Activated CD8-positive, alpha-beta memory T cell treated with anti-CD3 and anti-CD28 coated beads, Interleukin-2, amount 50 U/mL, for 4 hours (primary cell): ENCODE measurements around the gene BCAS3.

Experiments used
- DNase-seq: peaks from one replicate; pipeline ENCODE4 v3.0.0-alpha.2; 2020

BCAS3 gene

GRCh38 chr17:61175298-61176142, 497.9 kb downstream of the BCAS3 start:
- no peak for DNase-seq

DNA sequence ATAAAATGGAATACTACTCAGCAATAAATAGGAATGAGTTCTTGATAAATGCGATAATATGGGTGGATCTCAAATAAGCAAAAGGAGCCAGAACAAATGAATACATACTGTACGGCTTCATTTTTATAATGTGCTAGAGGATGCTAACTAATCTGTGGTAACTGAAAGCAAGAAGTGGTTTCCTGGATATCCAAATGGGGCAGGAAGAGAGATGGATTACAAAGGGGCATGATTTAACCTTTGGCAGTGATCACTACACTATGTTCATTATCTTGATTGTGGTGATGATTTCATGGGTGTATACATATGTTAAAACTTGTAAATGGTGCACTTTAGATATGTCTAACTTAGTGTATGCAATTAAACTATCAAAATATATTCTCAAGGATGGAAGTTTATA, 499.7 kb downstream of the BCAS3 start:
- DNase-seq, result no peak

- no peak for DNase-seq
Measured at GRCh38 chr17:61178284-61178683, 500.6 kb downstream of the BCAS3 start.

GRCh38 chr17:61179380-61179806, 501.7 kb downstream of the BCAS3 start:
- no peak for DNase-seq

DNA sequence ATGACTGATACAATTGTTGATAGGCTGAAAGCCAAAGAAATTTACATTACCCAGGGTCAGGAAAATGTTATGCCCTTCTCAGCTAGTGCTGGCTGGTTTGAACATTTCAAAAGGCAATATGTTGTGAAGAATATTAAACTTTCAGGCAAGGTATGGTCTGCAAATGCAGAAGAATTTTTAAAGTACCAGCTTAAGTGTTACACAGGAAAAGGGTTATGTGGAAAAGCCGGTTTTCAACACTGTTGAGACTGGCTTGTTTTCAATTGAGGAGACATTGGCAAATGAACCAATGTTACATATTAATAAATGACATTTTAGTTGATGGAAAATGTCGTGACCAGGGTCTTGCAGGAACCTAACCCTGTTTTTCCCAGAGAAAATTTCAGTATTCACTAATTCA, 506.1 kb downstream of the BCAS3 start:
- DNase-seq, result no peak

DNA sequence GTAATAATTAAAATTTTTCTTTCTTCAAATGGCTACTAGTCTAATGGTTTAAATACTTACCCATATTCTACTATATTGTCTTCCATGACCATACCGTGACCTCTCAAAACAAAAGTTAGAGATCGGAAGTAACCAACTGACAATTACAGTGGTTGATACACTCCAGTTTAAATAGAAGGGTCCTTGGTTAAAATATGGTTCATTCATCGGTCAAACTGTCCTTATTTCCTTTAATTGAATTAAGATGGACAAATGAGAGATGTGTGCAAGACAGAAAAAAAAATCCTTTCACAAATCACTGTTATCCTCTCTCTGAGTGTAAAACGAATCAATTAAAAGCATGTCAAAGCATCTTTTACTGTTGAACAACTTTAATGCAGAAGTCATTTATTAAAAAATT, 507.7 kb downstream of the BCAS3 start:
- DNase-seq, result no peak

DNA sequence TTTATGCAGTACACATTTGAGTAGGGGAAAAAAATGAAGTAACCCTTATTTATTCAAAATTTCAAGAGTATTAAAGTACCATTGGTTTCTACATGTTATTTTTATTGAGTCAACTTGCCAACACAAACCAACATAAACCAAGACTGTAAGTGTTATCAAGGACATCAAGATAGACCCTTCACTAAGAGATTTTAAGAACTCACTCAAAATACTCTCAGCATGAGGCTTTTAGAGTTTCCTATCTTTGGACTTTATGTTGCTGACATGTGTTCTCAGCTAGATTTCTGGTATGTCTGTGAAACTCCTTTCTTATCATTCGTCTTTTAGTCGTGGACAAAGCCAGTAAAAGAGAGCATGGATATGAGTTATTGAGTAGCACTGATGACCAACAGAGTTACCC, 509.4 kb downstream of the BCAS3 start:
- DNase-seq, result no peak

DNA sequence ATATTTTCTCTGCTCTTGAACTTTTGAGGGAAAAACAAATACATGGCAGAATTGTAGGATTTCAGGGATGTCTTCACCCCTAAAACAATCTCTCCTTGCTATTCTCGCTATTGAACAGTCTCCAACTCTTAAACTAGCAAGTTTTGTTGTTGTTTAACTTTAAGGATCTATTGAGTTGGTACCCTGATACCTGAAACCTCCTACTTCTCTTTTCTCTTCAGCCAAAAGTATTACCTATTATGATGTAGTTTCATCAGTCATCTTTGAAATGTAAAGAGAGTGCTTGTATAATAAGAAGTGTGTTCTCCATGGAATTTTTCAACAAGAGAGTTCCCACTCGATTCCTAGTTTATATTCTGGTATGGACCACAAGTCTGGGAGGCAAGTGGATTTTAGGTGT, 510.4 kb downstream of the BCAS3 start:
- no peak for DNase-seq

DNA sequence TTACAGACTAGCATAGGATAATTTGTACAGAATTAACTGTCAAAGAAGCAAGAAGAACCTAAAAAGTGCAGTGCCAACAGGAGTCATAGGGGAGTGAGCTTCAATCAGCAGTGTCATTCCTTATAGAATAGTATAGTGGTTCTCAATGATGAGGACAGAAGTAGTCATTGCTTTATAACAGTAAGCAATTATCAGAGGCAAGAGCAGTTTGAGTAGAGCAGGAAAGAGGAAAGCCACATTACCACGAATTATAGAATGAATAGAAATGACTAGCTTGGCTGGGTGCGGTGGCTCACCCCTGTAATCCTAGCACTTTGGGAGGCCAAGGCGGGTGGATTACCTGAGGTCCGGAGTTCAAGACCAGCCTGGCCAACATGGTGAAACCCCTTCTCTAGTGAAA, 512.3 kb downstream of the BCAS3 start:
- no peak for DNase-seq

DNA sequence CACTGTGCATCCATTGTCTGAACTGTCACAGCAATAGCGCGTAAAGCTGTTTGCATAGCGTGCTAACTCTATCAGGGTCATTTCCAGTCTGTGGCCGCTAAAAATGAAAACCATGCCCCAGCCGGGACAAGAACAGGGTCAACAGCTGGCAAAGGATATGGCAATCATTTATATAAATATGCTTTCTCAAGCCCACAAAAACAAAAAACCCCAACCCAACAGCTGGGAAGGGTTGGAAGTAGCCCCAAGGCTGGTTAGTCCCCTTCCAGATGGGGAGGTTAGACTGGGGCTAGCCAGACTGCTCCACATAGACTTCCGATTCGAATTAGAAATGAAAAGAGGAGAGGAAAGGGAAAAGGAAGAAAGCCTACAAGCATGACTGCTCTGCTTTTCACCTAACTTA, 518.7 kb downstream of the BCAS3 start:
- no peak for DNase-seq

DNA sequence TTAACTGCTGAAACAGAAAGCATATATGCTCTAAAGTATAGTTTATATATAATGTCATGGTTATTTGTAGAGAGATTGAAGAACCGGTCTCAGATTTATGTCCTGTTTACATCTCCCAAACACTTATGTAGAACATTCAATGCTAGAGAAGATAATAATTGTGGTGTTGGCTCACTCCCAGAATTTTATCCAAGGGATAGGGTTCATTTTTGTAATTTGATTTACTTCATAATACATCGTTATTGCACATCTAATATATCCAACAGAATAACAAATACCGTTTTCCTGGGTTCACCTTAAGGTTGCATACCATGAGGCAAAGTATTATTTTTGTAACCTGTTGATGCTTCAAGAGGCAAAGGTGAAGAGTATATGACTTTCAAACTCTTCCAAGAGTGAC, 519.1 kb downstream of the BCAS3 start:
- no peak for DNase-seq

GRCh38 chr17:61199431-61200338, 522.0 kb downstream of the BCAS3 start:
- no peak for DNase-seq

GRCh38 chr17:61200339-61200715, 522.7 kb downstream of the BCAS3 start:
- DNase-seq, result no peak

GRCh38 chr17:61201211-61201610, 523.6 kb downstream of the BCAS3 start:
- no peak for DNase-seq

DNA sequence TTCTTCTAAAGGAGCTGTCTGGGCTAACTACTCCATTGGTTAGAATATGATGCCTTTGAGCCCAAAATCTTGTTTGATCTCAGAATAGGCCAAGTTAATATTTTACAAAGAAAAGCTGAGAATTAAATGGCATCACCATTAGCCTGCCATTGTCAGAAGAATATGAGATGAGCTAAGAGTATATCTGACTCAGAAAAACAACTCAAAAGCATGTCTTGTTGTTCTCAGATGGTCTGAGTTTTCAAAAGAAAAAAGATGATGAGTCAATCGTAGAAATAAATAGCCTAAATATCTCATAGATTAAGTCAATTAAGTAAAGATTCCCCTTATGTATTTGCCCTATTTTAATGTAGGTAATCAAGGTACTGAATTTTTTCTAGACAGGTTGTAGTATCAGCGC, 524.9 kb downstream of the BCAS3 start:
- DNase-seq, result no peak

DNA sequence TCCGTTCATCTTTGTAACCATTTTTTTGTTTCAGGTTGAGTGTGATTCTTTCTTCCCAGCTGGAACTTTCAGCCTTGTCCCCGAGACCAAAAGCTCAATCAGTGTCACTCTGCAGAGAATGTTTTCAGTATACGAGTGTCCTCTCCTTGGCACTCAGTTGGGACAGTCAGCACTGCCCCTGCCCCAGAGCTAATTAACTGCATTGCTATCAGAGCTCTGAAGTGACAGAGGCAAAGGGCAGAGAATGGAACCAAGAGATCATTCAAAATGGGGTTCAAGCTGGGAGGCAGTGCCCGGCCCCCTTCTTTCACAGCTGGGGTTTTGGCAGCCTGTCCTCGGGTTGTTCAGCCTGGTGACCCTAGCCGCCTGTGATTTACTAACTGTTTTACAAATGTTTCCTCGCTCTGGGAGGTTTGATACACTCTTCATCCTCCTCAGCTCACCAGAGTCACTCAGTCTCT, 526.0 kb downstream of the BCAS3 start:
- no peak for DNase-seq

- DNase-seq, result no peak
Measured at GRCh38 chr17:61204456-61204855, 526.8 kb downstream of the BCAS3 start.

DNA sequence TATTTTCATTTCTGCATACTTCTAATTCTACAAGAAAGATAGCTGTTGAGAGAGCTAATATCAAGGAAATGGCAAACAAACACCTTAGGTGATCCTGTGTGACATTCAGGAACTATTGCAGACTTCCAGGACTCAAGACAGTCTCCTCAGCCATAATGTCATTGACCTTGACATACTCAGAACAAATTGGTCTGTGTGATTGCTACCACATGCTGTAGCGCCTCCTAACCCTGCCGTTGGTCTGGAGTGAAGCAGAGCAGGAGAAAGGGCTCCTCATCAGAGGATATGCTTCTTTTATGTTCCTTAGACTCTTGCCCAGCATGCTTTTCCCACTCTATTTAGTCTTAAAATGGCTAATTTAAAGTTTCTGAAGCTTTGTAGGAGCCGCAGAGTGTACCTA, 527.8 kb downstream of the BCAS3 start:
- no peak for DNase-seq

- DNase-seq, result no peak
Measured at GRCh38 chr17:61205931-61206330, 528.3 kb downstream of the BCAS3 start.

DNA sequence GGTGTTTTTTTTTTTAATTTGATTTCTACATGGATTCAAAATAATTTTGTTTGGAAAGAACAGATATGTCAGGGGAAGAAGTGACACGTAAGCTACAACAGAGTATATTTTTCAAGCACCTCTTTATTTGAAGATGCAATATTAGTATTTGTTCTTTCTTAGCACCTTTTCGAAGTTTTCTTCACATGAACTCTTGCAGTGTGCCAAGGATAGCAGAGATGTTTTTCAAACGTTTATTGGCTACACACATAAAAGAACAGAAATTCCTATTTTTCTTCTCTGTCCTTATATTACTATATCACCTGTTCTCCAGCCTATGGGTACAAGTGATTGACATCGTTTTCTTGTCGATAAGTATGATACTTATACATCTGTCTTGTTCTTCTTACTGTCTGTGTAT, 529.3 kb downstream of the BCAS3 start:
- no peak for DNase-seq

DNA sequence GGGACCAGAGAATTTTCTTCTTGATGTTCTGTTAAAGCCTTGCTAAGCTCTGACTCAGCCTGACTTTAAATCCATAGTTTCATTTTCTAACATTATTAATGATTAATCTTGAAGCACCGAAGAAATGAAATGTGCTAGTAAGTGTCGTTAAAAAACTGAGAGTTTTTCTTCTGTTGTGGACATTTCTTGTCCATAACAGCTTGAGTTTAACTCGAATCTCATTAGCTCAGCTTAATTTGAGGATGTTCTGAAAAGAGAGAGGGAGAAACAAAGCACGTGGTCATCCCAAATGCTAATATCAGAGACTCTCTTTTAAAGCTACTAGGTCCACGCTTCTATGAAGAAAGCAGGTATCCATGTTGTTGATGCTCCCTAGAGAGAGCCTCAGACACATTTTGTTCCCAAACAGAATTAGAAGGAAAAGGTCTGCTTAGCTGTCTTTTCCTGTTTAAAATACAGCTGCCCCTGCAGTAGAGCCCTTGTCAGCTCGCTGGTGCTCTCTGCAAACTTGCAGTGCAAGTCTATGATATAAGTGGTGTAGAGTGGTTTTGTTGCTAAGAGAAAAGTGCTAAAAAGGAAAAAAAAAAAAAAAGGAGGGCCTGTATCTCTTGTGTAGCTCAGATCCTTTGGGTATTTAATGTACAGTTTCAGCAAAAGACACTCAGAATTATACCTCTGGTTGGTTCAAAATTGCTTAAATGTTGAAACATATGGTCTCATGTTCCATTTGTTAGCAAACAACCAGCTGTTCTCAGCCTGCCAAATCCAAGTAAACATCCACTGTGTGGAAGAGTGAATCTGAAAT, 530.9 kb downstream of the BCAS3 start:
- DNase-seq, result no peak

GRCh38 chr17:61209106-61209439, 531.4 kb downstream of the BCAS3 start:
- no peak for DNase-seq

- no peak for DNase-seq
Measured at GRCh38 chr17:61209525-61209924, 531.9 kb downstream of the BCAS3 start.
